IPS-15b (cell line): ENCODE data around the gene NFATC2.

Experiments used
- H3K27me3 ChIP-seq: one replicate; pipeline ENCODE4 v1.6.1; 2013; ENCODE audit warnings: low read length; ENCODE audit not compliant: control insufficient read depth, insufficient read depth
- H3K36me3 ChIP-seq: one replicate; pipeline ENCODE4 v1.6.1; 2013; ENCODE audit warnings: low read length; ENCODE audit not compliant: control insufficient read depth, insufficient read depth
- H3K4me1 ChIP-seq: one replicate; pipeline ENCODE4 v1.6.1; 2013; ENCODE audit warnings: mild to moderate bottlenecking, low read length; ENCODE audit not compliant: control insufficient read depth, insufficient read depth
- H3K4me3 ChIP-seq: one replicate; pipeline ENCODE4 v1.5.1; 2013; ENCODE audit warnings: low read depth, low read length
- H3K9ac ChIP-seq: one replicate; pipeline ENCODE4 v1.6.1; 2013; ENCODE audit warnings: low read depth, mild to moderate bottlenecking, low read length
- H3K9me3 ChIP-seq: one replicate; pipeline ENCODE4 v1.6.1; 2013; ENCODE audit warnings: mild to moderate bottlenecking, low read length; ENCODE audit not compliant: control insufficient read depth, insufficient read depth

Gene NFATC2

GRCh38 chr20:51523276-51524013 lies 19.1 kb downstream of the NFATC2 start:
- H3K4me1 ChIP-seq: no peaks in the 10 kb centered on the region
- no peak overlapping the region for H3K4me3 ChIP-seq
- no peak overlapping the region for H3K9ac ChIP-seq
- H3K36me3 ChIP-seq: no peaks in the 10 kb centered on the region
- H3K27me3 ChIP-seq: no peaks in the 10 kb centered on the region
- no peaks in the 10 kb centered on the region for H3K9me3 ChIP-seq

DNA sequence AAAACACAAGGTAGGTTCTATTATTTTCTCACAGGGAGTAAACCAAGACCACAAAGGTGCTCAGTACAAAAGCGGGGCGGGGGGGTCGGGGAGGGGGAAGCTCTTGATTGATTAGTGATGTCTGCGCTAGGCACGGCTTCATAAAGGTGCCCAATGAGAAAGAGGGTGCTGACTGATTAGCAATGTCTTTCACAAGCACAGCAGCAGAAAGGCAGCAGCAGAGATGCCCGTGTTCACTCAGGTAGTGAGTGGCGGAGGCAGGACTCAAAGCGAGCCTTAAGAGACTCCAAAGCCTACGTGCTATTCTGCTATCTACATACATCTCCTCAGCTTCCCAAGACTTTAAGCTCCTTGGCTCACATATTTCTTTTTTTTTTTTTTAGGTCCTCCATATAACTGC lies 20.3 kb downstream of the NFATC2 start:
- Histone ChIP-seq H3K4me3 (no peak overlapping the region), H3K4me1 (no peaks in the 10 kb centered on the region), H3K27me3 (no peaks in the 10 kb centered on the region), H3K9me3 (no peaks in the 10 kb centered on the region), H3K9ac (no peak overlapping the region), H3K36me3 (no peaks in the 10 kb centered on the region)

DNA sequence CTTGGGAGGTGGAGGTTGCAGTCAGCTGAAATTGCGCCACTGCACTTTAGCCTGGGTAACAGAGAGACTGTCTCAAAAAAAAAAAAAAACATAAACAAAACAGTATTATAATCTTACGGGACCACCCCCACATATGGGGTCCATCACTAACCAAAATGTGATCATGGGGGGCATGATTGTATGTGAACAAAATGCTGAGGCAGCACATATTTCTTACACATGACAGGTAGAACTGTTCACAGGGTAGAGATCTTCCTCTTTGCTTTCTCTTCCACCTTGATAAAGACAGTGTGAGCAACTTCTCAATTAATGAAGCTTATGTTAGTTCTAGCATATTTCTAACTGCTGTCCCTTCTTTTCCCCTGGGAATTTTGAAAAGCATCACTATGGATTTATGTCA lies 24.7 kb downstream of the NFATC2 start:
- Histone ChIP-seq H3K36me3 (no peaks in the 10 kb centered on the region), H3K9me3 (no peaks in the 10 kb centered on the region), H3K9ac (no peak overlapping the region), H3K4me3 (no peak overlapping the region), H3K27me3 (no peaks in the 10 kb centered on the region), H3K4me1 (no peaks in the 10 kb centered on the region)

DNA sequence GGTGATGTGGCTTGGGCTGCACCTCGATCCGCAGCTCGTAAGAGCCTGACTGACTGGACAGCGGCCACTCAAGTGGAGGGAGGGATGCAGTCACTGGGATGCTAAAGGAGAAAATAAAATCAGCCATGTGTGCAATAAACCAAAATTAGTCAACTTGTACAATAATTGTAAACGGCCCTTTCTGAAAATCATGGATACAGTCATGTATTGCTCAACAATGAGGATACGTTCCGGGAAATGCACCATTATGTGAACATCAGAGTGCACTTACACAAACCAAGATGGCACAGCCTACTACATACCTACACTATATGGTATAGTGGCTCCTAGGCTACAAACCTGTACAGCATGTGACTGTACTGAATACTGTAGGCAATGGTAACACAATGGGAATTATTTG lies 25.7 kb downstream of the NFATC2 start:
- Histone ChIP-seq H3K4me1 (no peaks in the 10 kb centered on the region), H3K9me3 (no peaks in the 10 kb centered on the region), H3K9ac (no peak overlapping the region), H3K27me3 (no peaks in the 10 kb centered on the region), H3K36me3 (no peaks in the 10 kb centered on the region), H3K4me3 (no peak overlapping the region)

- no peak overlapping the region for H3K4me3 ChIP-seq
- H3K4me1 ChIP-seq: no peaks in the 10 kb centered on the region
- H3K9me3 ChIP-seq: no peaks in the 10 kb centered on the region
- no peaks in the 10 kb centered on the region for H3K27me3 ChIP-seq
- H3K36me3 ChIP-seq: no peaks in the 10 kb centered on the region
- no peak overlapping the region for H3K9ac ChIP-seq
Observed at GRCh38 chr20:51514836-51515235, 27.7 kb downstream of the NFATC2 start.

DNA sequence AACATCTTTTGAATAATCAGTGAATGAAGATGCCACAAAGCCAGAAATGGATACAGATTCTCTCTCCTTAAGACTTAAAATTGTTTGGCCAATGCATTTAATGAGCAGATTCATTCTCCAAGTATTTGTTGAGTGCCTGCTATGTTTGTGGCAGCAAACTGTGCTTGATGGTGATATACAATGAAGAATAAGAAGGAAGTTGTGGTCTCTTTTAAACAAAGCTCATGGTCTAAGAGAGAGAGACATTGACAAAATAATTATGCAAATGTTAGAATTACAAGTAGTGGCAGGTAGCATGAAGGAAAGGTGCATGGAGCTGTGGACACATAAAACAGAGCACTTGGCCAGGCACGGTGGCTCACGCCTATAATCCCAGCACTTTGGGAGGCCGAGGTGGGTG lies 28.3 kb downstream of the NFATC2 start:
- Histone ChIP-seq H3K27me3 (no peaks in the 10 kb centered on the region), H3K9ac (no peak overlapping the region), H3K9me3 (no peaks in the 10 kb centered on the region), H3K36me3 (no peaks in the 10 kb centered on the region), H3K4me3 (no peak overlapping the region), H3K4me1 (no peaks in the 10 kb centered on the region)

- Histone ChIP-seq H3K9me3 (no peaks in the 10 kb centered on the region), H3K4me1 (no peaks in the 10 kb centered on the region), H3K4me3 (no peak overlapping the region)
Observed at GRCh38 chr20:51513545-51513944, 29.0 kb downstream of the NFATC2 start.

GRCh38 chr20:51512645-51513044 lies 29.9 kb downstream of the NFATC2 start:
- Histone ChIP-seq H3K27me3 (no peaks in the 10 kb centered on the region), H3K36me3 (no peaks in the 10 kb centered on the region), H3K4me1 (no peaks in the 10 kb centered on the region), H3K4me3 (no peak overlapping the region), H3K9ac (no peak overlapping the region), H3K9me3 (no peaks in the 10 kb centered on the region)

More at GRCh38 chr20:51513545-51513944, 29.0 kb downstream of the NFATC2 start:
- Histone ChIP-seq H3K9ac (no peak overlapping the region), H3K36me3 (no peaks in the 10 kb centered on the region), H3K27me3 (no peaks in the 10 kb centered on the region)

DNA sequence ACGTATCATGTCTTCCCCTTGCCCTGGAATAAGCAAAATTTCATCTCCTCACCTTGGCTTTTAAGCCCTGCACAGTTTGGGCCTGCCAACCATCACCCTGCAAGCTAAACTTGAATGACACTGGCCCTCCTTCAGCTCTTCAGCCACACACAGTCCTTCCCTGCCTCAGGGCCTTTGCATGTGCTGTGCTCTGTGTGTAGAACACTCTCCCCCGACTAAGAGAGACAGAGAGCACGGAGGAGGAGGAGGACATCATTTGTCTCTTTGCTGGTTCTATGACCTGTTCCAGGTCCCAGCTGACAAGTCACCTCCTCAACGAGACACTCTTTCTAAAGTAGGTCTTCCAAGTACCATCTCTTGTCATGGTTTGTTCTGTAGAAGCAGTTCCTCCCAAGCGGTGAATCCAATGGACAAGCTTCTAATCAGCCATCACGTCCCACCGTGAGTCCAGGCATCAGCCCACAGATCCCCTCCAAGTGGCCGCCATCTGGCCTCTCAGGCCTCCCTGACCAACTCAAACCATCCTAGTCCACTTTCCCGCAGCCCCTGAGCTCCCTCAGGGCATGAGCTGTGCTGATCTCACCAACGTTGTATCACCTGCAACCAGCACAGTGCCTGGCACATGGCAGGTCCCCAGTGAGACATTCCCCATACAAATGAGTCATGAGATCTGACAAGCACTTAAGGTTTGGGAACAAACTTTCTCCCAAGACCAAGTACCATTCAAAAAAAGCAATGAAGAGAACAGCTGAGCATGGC lies 30.5 kb downstream of the NFATC2 start:
- H3K36me3 ChIP-seq: no peaks in the 10 kb centered on the region
- H3K4me3 ChIP-seq: no peak overlapping the region
- no peaks in the 10 kb centered on the region for H3K9me3 ChIP-seq
- no peaks in the 10 kb centered on the region for H3K4me1 ChIP-seq
- H3K27me3 ChIP-seq: no peaks in the 10 kb centered on the region
- no peak overlapping the region for H3K9ac ChIP-seq

DNA sequence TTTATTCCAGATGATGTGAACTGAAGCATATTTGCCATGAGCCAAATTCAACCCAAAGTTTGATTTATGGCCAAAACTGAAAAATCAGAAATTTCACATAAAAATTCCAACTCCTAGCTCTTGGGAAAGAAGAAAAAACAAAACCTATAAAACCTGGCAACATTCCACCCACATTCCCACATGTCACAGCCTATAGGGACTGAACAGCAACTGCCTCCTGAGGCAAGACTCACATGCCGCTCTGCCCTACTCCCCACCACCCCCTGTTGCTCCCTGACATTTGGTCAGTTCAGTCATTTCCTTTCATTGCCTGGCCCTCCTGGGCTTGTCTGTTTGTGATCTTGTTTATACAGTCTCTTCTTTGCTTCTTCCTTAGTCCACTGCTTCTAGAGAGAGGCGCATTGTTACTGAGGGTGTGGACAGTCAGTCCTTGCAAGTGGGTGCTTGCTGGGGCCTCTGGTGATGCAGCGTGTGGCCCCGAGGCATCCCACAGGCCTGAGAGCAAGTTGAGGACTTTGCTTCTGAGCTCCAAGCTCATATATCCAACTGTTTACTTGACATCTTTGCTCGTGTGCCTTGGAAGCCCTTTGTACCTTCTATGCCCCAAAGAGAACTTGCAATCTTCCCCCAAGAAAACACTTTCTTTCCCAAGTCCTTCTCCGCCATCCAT lies 31.4 kb downstream of the NFATC2 start:
- Histone ChIP-seq H3K4me3 (no peak overlapping the region), H3K36me3 (no peaks in the 10 kb centered on the region), H3K27me3 (no peaks in the 10 kb centered on the region), H3K4me1 (no peaks in the 10 kb centered on the region), H3K9me3 (no peaks in the 10 kb centered on the region), H3K9ac (no peak overlapping the region)

DNA sequence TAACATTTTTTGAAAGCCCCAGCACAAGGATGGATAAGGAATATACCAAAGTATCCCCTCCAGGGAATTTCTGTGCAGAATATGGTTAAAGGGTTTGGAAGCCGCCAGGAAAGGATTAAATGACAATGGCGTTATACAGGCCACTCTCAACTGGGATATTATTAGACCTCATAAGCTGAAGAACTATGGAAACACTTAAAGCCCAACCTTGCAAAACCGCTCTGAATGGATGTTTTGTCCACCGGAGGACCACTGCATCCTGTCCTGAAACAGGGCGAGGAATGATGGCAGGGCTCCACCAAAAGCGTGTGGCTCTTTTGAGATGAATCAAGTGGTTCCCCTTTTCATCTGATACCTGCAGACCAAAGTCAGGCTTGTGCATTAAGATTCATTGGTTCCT lies 32.4 kb downstream of the NFATC2 start:
- no peaks in the 10 kb centered on the region for H3K36me3 ChIP-seq
- no peaks in the 10 kb centered on the region for H3K27me3 ChIP-seq

GRCh38 chr20:51509208-51509607 lies 33.3 kb downstream of the NFATC2 start:
- H3K4me1 ChIP-seq: no peaks in the 10 kb centered on the region
- H3K4me3 ChIP-seq: no peak overlapping the region
- no peaks in the 10 kb centered on the region for H3K9me3 ChIP-seq
- no peaks in the 10 kb centered on the region for H3K36me3 ChIP-seq
- H3K27me3 ChIP-seq: no peaks in the 10 kb centered on the region
- no peak overlapping the region for H3K9ac ChIP-seq

More for the DNA sequence above, 32.4 kb downstream of the NFATC2 start:
- H3K4me3 ChIP-seq: no peak overlapping the region
- H3K4me1 ChIP-seq: no peaks in the 10 kb centered on the region
- no peak overlapping the region for H3K9ac ChIP-seq
- H3K9me3 ChIP-seq: no peaks in the 10 kb centered on the region
